WTC11 (cell line): ENCODE measurements around the gene FRMD4B. TPM values are rescaled to one million over a fixed set of nuclear protein-coding genes. Genes with fewer than 3 reads are reported as not detected.

ENCODE experiments used
- ATAC-seq: fragments of 200-7000 bp; cut with Tn5 transposase; 2 replicates; pipeline ENCODE4 v1.10.0; 2021; ENCODE audit warnings: mild to moderate bottlenecking, moderate library complexity
- CTCF ChIA-PET: fragments of 300-600 bp; sonication (Branson Sonifier 250); formaldehyde crosslinking; loops from one replicate; lab custom pipeline; 2021; ENCODE audit warnings: antibody characterized with exemption; lab: Charles Lee
- POLR2A ChIA-PET: fragments of 350-600 bp; sonication (Branson Sonifier 250); formaldehyde crosslinking; loops from one replicate; lab custom pipeline; 2021; ENCODE audit warnings: antibody characterized with exemption; lab: Charles Lee
- DNase-seq: peaks from one replicate; pipeline ENCODE4 v3.0.0; 2021; ENCODE audit warnings: low spot score
- H3K27ac Mint-ChIP-seq: 2 replicates; pipeline ENCODE4 v1.8.0; 2021; ENCODE audit warnings: mixed read lengths
- H3K27me3 Mint-ChIP-seq: 2 replicates; pipeline ENCODE4 v1.8.0; 2021; ENCODE audit warnings: low read depth, mild to moderate bottlenecking, moderate library complexity, mixed read lengths
- H3K36me3 Mint-ChIP-seq: 2 replicates; pipeline ENCODE4 v1.8.0; 2021; ENCODE audit warnings: mixed read lengths
- H3K4me1 Mint-ChIP-seq: 2 replicates; pipeline ENCODE4 v1.8.0; 2022; ENCODE audit warnings: mixed read lengths
- H3K4me3 Mint-ChIP-seq: 2 replicates; pipeline ENCODE4 v1.8.0; 2021; ENCODE audit warnings: mild to moderate bottlenecking, moderate library complexity, mixed read lengths
- H3K9me3 Mint-ChIP-seq: 2 replicates; pipeline ENCODE4 v1.8.0; 2021; ENCODE audit warnings: mixed read lengths
- FOXP1 ChIP-seq: sonication (generic); formaldehyde crosslinking; IDR thresholded peaks from 2 replicates; pipeline ENCODE4 v1.8.0; 2022; ENCODE audit warnings: missing genetic modification reagents, mild to moderate bottlenecking, moderate library complexity, borderline replicate concordance
- GABPB1 ChIP-seq: sonication (generic); formaldehyde crosslinking; IDR thresholded peaks from 2 replicates; pipeline ENCODE4 v1.8.1; 2023; ENCODE audit warnings: mild to moderate bottlenecking, missing genetic modification reagents
- GRHL2 ChIP-seq: fragments of 250-450 bp; sonication (Bioruptor Pico); IDR thresholded peaks from 2 replicates; pipeline ENCODE4 v1.8.0; 2022; ENCODE audit warnings: mild to moderate bottlenecking, moderate library complexity; ENCODE audit not compliant: insufficient replicate concordance, severe bottlenecking
- HMGA2 ChIP-seq: fragments of 250-450 bp; sonication (Bioruptor Pico); IDR thresholded peaks from 2 replicates; pipeline ENCODE4 v1.4.0; 2021; ENCODE audit warnings: mild to moderate bottlenecking, moderate library complexity
- HMGXB4 ChIP-seq: sonication (generic); formaldehyde crosslinking; IDR thresholded peaks from 2 replicates; pipeline ENCODE4 v1.8.1; 2023; ENCODE audit warnings: mild to moderate bottlenecking, moderate library complexity, missing genetic modification reagents
- IRF1 ChIP-seq: sonication (generic); formaldehyde crosslinking; IDR thresholded peaks from 2 replicates; pipeline ENCODE4 v1.8.0; 2023; ENCODE audit warnings: missing genetic modification reagents
- KAT7 ChIP-seq: sonication (generic); formaldehyde crosslinking; IDR thresholded peaks from 2 replicates; pipeline ENCODE4 v1.8.1; 2023; ENCODE audit warnings: missing genetic modification reagents, mild to moderate bottlenecking, borderline replicate concordance
- RELA ChIP-seq: sonication (generic); formaldehyde crosslinking; IDR thresholded peaks from 2 replicates; pipeline ENCODE4 v1.8.1; 2022; ENCODE audit warnings: missing genetic modification reagents, mild to moderate bottlenecking, borderline replicate concordance
- SMAD4 ChIP-seq: sonication (generic); formaldehyde crosslinking; IDR thresholded peaks from 2 replicates; pipeline ENCODE4 v1.8.0; 2022; ENCODE audit warnings: mild to moderate bottlenecking, missing genetic modification reagents
- SOX15 ChIP-seq: fragments of 250-450 bp; sonication (Bioruptor Pico); IDR thresholded peaks from 2 replicates; pipeline ENCODE4 v1.9.0; 2021; ENCODE audit warnings: mild to moderate bottlenecking
- TEAD4 ChIP-seq: sonication (generic); formaldehyde crosslinking; IDR thresholded peaks from 2 replicates; pipeline ENCODE4 v1.8.0; 2022; ENCODE audit warnings: mild to moderate bottlenecking, missing genetic modification reagents
- ZNF281 ChIP-seq: sonication (generic); formaldehyde crosslinking; IDR thresholded peaks from 2 replicates; pipeline ENCODE4 v1.8.0; 2023; ENCODE audit warnings: mild to moderate bottlenecking, missing genetic modification reagents
- total RNA-seq: library from RNA; stranded (reverse); gene quantifications from 3 replicates; pipeline ENCODE4 v1.2.3, GENCODE V29; 2021

The FRMD4B gene
- total RNA-seq, 1 experiment from 2014 or later, result 6.7 TPM

- TF ChIP-seq HMGXB4 (CRISPR knock-in tag), result no peak
- TF ChIP-seq, all 79 proteins: peak for 0
These were observed 47.5 kb upstream of the FRMD4B start (continued) for GRCh38 chr3:69433121-69433968.

GRCh38 chr3:69428657-69429255, 42.9 kb upstream of the FRMD4B start:
- CTCF ChIA-PET, result interaction anchor here (2.5 to 2.9 kb wide), 2 partner anchors 105 to 123 kb away, joined by 8 to 11 read pairs; no protein-coding TSS in a partner anchor
- POLR2A ChIA-PET, result no interaction called here
- Mint-ChIP-seq H3K36me3 (no peaks in the 10 kb centered on the region), H3K4me1 (peaks cover 4% of the 10 kb centered on the region), H3K9me3 (no peaks in the 10 kb centered on the region), H3K4me3 (no peak overlapping the region), H3K27me3 (no peaks in the 10 kb centered on the region), H3K27ac (no peak overlapping the region)
- DNase-seq, result no peak
- TF ChIP-seq KAT7 (CRISPR knock-in tag) (no peak), GRHL2 (CRISPR knock-in tag) (no peak), SOX15 (CRISPR knock-in tag) (no peak), HMGXB4 (CRISPR knock-in tag) (no peak), TEAD4 (CRISPR knock-in tag) (no peak), SMAD4 (CRISPR knock-in tag) (no peak), IRF1 (CRISPR knock-in tag) (no peak), ZNF281 (no peak), RELA (CRISPR knock-in tag) (no peak), GABPB1 (CRISPR knock-in tag) (no peak)
- no peak for ATAC-seq

GRCh38 chr3:69426967-69427304, 41.0 kb upstream of the FRMD4B start:
- Mint-ChIP-seq H3K36me3 (no peaks in the 10 kb centered on the region), H3K4me1 (peaks cover 4% of the 10 kb centered on the region), H3K27me3 (no peaks in the 10 kb centered on the region), H3K9me3 (no peaks in the 10 kb centered on the region), H3K4me3 (no peak overlapping the region), H3K27ac (no peak overlapping the region)
- ATAC-seq (no peak), DNase-seq (no peak)
- ChIA-PET CTCF (interaction anchor here (0.7 to 2.9 kb wide), 10 partner anchors 13 to 355 kb away, joined by 3 to 11 read pairs (median 4); partner anchors contain the start of gene MITF), POLR2A (interaction anchor here (0.7 kb wide), 1 partner anchor 8 kb away, joined by 3 read pairs; no protein-coding TSS in a partner anchor)
- no peak for TF ChIP-seq FOXP1
- 0 out of 2 replicates have a peak, but pooled peaks have one; percentile 55 for TF ChIP-seq HMGA2 (CRISPR knock-in tag)
